Subcutaneous adipose tissue (tissue), 4 donors: ENCODE data around the gene BPIFB1. TPM values are rescaled to one million over a fixed set of nuclear protein-coding genes. Genes with fewer than 3 reads are reported as not detected.

Source experiments
- total RNA-seq, 4 donors: library from RNA; depleted of rRNA; stranded (reverse); fragments of >200 nt; gene quantifications; one replicate each; pipeline ENCODE4 v1.1.0, GENCODE V29; 2016
- TF ChIP-seq, protein P1 (sequence below): fragments of 450-650 bp; IDR thresholded peaks from one replicate; pipeline ENCODE4 v1.5.1; 2016; ENCODE audit warnings: low read depth, mild to moderate bottlenecking, control low read depth, antibody characterized with exemption, moderate library complexity

BPIFB1 gene
- total RNA-seq, 4 donors from 2014 or later, result not detected

DNA sequence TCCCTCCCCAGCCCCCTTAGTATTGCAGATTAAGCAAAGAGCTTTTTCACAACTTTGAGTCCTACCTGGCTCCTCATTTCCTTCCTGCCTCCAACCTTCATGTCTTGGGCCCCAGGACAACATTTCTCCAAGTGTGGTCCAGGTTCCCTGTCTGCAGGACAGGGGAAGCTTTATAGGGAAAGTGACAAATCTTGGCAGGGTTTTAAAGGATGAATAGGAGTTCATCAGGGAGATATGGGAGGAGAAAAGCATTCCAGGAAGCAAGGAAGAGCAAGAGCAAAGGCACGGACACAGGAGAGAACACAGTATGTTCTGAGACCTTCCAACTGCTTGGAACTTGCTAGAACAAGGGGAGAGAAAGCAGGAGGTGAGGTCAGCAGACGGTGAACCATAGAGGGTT is 1.9 kb downstream of the BPIFB1 start:
- TF ChIP-seq, protein P1, sequence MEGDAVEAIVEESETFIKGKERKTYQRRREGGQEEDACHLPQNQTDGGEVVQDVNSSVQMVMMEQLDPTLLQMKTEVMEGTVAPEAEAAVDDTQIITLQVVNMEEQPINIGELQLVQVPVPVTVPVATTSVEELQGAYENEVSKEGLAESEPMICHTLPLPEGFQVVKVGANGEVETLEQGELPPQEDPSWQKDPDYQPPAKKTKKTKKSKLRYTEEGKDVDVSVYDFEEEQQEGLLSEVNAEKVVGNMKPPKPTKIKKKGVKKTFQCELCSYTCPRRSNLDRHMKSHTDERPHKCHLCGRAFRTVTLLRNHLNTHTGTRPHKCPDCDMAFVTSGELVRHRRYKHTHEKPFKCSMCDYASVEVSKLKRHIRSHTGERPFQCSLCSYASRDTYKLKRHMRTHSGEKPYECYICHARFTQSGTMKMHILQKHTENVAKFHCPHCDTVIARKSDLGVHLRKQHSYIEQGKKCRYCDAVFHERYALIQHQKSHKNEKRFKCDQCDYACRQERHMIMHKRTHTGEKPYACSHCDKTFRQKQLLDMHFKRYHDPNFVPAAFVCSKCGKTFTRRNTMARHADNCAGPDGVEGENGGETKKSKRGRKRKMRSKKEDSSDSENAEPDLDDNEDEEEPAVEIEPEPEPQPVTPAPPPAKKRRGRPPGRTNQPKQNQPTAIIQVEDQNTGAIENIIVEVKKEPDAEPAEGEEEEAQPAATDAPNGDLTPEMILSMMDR, result no peak

DNA sequence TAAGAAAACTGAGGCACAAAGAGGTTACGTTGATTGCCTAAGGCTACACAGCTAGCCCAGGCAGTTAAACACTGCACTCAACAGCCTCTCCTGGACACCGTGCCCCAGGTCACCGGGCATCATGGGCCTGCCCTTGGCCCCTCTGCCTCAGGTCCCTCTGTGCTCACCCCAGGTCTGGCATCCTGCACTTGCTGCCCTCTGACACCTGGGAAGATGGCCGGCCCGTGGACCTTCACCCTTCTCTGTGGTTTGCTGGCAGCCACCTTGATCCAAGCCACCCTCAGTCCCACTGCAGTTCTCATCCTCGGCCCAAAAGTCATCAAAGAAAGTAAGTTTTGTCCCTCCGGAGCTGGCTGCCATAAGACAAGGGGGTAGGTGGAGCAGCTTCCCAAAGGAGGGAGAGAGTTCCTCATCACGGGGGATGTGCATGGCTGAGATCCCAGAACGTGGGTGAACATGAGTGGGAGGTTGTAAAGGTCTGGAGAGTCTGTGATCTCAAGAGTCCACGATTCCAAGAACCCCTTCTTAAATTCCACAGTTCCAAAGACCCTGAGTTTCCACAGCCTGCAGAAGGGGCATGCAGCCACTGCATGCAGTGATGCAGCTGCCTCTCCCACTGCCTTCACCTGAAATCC is 3.0 kb downstream of the BPIFB1 start:
- TF ChIP-seq, protein P1, result no peak

DNA sequence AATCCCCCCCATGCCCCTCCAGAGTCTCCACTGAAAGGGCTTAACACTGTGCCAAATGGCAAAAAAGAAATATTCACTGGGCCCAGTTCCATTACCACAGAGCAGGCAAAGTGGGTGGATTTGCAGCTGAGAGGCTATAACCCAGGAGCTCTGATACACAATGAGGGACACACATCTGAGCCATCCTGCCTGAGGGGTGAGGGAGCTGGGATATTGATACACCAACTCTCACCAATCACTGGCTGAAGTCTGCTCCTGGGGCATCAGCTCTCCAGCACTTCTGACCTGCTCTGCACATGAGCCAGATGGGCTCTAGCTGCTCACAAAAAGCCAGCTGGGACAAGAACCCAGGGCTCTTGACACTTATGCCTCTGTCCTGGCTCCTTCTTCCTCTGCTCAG is 4.9 kb downstream of the BPIFB1 start:
- TF ChIP-seq, protein P1, result no peak

DNA sequence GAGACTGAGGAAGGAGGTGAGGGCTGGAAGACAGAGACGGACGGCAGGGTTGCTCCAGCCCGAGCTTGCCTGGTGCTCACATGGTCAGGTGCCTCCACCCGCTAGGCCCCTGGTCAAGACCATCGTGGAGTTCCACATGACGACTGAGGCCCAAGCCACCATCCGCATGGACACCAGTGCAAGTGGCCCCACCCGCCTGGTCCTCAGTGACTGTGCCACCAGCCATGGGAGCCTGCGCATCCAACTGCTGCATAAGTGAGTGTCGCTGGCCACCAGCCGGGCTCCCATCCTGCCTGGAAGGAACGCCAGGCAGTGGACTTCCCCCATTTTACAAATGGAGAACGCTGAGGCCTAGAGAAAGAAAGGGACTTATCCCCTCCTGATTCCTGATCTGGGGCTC is 7.8 kb downstream of the BPIFB1 start:
- TF ChIP-seq, protein P1, result no peak

DNA sequence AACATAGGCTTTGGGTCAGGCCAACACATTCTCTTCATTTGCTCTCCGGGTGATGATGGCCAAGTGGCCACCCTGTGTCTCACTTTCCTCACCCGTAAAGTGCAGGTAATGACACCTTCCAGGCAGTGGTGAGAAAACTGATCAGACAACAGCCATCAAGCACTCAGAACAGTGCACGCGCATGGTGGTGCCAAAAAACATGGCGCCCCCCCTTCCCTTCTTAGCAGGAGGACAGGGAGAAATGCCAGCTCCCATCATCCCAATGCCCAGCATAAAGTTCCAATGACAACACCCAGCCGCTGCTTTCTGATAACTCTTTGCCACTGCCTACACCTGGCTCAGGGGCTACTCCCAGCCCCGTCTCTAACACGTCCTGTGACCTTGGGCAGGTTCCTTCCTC is 8.4 kb downstream of the BPIFB1 start:
- TF ChIP-seq, protein P1, result no peak

DNA sequence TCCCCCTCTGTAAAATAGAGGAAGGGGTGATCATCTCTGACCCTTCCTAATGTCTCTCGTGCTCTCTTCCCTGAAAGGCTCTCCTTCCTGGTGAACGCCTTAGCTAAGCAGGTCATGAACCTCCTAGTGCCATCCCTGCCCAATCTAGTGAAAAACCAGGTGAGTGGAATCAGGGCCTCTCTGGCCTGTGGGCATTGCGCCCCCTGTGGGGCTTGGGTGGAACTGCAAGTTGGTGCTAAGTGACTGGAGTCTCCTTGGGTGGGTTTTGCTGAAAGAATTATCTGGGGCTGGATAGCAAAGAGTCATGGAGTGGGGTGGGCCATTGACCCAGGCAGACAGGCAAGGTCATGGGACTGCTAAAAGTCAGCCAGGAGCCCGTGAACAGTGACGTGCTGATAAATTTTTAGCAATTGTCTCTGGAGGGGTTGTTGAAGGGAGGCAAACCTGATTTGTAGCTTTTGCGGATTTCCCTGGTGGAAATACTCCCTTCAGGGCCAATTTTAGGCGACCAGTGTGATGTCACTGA is 8.9 kb downstream of the BPIFB1 start:
- TF ChIP-seq, protein P1, result no peak

DNA sequence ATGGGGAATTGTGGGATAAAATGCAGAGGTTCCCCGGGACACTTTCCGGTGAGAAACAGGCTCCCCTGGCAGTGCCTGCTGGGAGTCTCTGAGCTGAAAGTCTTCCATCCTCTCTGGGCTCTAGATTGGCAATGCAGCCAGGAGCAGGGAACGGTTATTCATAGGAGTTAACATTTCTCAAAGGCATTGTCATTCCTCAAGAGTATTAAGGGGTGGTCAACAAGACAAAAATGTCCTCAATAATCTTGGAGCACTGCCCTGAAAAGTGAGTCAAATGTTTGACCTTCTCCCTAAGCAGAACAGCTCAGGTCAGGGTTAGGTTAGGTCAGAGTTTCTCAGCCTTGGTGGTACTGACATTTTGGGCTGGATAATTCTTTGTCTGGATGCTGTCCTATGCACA is 13.2 kb downstream of the BPIFB1 start:
- TF ChIP-seq, protein P1, result no peak
